ENCODE measurements around the gene MRPL40. TPM values are rescaled to one million over a fixed set of nuclear protein-coding genes. Genes with fewer than 3 reads are reported as not detected.

MRPL40 gene
- total RNA-seq, 1 experiment from 2014 or later, result 40.1 TPM

DNA sequence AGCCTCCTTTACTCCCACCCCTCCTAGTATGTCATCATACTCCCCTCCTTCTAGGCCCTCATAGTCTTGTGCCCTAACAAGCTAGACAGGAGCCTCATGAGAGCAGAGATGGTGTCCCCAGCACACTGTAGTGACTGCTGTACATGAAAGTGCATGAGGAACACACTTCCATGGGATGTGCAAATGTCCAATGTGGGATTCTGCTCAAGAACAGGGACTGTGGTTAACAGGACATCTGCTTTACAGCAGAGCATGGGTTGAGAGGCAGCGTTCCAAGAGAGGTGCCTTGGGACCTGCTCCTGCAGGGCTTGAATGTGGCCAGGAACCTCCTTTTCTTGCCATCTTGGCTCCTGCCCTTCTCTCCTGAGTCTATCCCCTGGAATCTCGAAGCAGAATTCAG lies 46.1 kb upstream of the MRPL40 start (continued):
- TF ChIP-seq REST (IDR thresholded peaks at IDR 0.05; ENCODE audit: low read depth) (no peak), CBX3 (IDR thresholded peaks at IDR 0.05; ENCODE audit: low read depth) (no peak), ATF3 (IDR thresholded peaks at IDR 0.05) (no peak), RAD21 (IDR thresholded peaks at IDR 0.05; ENCODE audit: low read depth) (no peak), CEBPB (IDR thresholded peaks at IDR 0.05; ENCODE audit: low read depth) (no peak), EZH2 (IDR thresholded peaks at IDR 0.05) (no peak), ZNF274 (IDR thresholded peaks at IDR 0.05; ENCODE audit: low read depth, low read length) (no peak), SRF (IDR thresholded peaks at IDR 0.05; ENCODE audit: low read depth) (no peak), EGR1 (IDR thresholded peaks at IDR 0.05; ENCODE audit: low read depth) (no peak)

- TF ChIP-seq ZNF274 (IDR thresholded peaks at IDR 0.05; ENCODE audit: low read depth, low read length) (no peak), EZH2phosphoT487 (IDR thresholded peaks at IDR 0.05; ENCODE audit: borderline replicate concordance) (no peak), SIN3A (IDR thresholded peaks at IDR 0.05; ENCODE audit: low read depth) (no peak), YY1 (IDR thresholded peaks at IDR 0.05; ENCODE audit: extremely low read depth, insufficient replicate concordance, low read depth, low read length) (no peak), SP1 (IDR thresholded peaks at IDR 0.05; ENCODE audit: low read depth) (no peak), TCF7L2 (IDR thresholded peaks at IDR 0.05; ENCODE audit: borderline replicate concordance, extremely low read depth, insufficient read depth, insufficient read length) (no peak), REST (IDR thresholded peaks at IDR 0.05; ENCODE audit: low read depth) (no peak), RAD21 (IDR thresholded peaks at IDR 0.05; ENCODE audit: low read depth) (no peak)
- CTCF ChIA-PET, result no interaction called here
- ATAC-seq (no peak), DNase-seq (ENCODE audit: low read depth, low spot score) (no peak)
- Histone ChIP-seq H3K27ac (ENCODE audit: low read depth, low read length) (no peak overlapping the region), H3K9me3 (ENCODE audit: control insufficient read depth in 1 of 2, insufficient read depth in 1 of 2, low read depth in 1 of 2, low read length in 2 of 2) (no peaks in the 10 kb centered on the region), H3K4me3 (replicated peaks in 1 of 2; ENCODE audit: low read depth in 1 of 2, low read length in 2 of 2) (no peak overlapping the region), H2AFZ (ENCODE audit: low read depth, low read length, poor library complexity, severe bottlenecking) (no peak overlapping the region), H3K9ac (ENCODE audit: low read length) (no peak overlapping the region), H3K4me2 (ENCODE audit: low read length) (no peak overlapping the region), H4K20me1 (ENCODE audit: insufficient read depth) (no peaks in the 10 kb centered on the region), H3K9me2 (ENCODE audit: insufficient read depth) (no peaks in the 10 kb centered on the region), H3K36me3 (ENCODE audit: control insufficient read depth in 1 of 2, insufficient read depth in 2 of 2, low read length in 2 of 2) (peaks cover 55 to 61% of the 10 kb centered on the region in 2 experiments), H3K4me1 (ENCODE audit: control insufficient read depth in 1 of 2, insufficient read depth in 2 of 2, low read length in 2 of 2) (no peaks in the 10 kb centered on the region), H3K79me2 (ENCODE audit: insufficient read depth, low read length) (no peaks in the 10 kb centered on the region), H3K27me3 (ENCODE audit: insufficient read depth, low read length) (no peaks in the 10 kb centered on the region)
- POLR2A ChIA-PET, result no interaction called here
- BruUV-seq (replicated peaks), result no TSS peak
- RAD21 ChIA-PET (ENCODE audit: low non-redundant PET in 1 of 2, low total read pairs in 2 of 2, uncharacterized antibody in 2 of 2, unreplicated experiment in 2 of 2), result no interaction called here
- intact Hi-C loops (cut with micrococcal nuclease), result no loop called here
Measured at GRCh38 chr22:19387038-19387437, 45.3 kb upstream of the MRPL40 start.
